ENCODE measurements around the gene DNAI4. TPM values are rescaled to one million over a fixed set of nuclear protein-coding genes. Genes with fewer than 3 reads are reported as not detected.

DNAI4 gene
- polyA plus RNA-seq, 1 donor (not counting 4 experiments of a cell fraction or from before 2014, with no cell fraction given) = 4.1 TPM

DNA sequence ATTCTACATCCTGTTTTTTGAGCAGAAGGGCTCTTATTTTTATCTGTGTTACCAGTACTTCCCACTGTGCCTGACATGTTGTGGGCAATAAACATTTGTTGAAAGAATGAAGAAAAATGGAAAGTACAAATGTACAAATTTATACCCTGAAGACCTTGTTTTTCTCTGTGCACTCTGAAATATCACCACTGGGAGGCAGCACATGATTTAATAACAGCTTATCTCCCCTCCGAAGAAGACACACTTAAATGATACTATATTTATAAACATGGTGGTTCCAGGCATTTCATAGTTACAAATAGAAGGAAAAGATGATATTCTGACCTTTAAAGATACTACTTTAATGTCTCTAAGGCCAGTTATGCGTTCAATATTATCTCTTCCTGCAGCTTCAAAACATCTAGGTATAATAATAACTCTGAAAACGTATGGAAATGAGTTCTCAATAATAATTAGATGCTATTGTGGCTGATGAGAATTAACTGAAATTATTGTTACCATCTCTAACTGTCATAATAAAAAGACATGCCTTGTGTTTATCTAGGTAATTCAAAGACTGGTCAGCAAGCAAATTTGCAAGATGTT lies 159.6 kb downstream of the DNAI4 start:
- H3K9me1 ChIP-seq (ENCODE audit: control insufficient read depth, extremely low read depth, insufficient read depth, low read length) = no peaks in the 10 kb centered on the region
- no peaks in the 10 kb centered on the region for H3K36me3 ChIP-seq (ENCODE audit: control insufficient read depth in 2 of 2, extremely low read depth in 1 of 2, insufficient read depth in 2 of 2, low read length in 2 of 2)
- no peak for TF ChIP-seq EZH2 (IDR thresholded peaks at IDR 0.05; ENCODE audit: low read length)
- TF ChIP-seq CTCF (optimal IDR thresholded peaks at IDR 0.05 in 1 of 3, IDR thresholded peaks at IDR 0.05 in 1 of 3, conservative IDR thresholded peaks at IDR 0.05 in 1 of 3; ENCODE audit: extremely low read depth in 1 of 3, insufficient read depth in 2 of 3, low read length in 3 of 3) = peak in 2 of 3 experiments; percentile 48 to 64
- no peak for FAIRE-seq
- no peaks in the 10 kb centered on the region for H3K9me3 ChIP-seq (ENCODE audit: control insufficient read depth, low read depth, low read length)
- no peaks in the 10 kb centered on the region for H3K4me1 ChIP-seq (ENCODE audit: control insufficient read depth, extremely low read depth, insufficient read depth, low read length)
- no peaks in the 10 kb centered on the region for H3K79me2 ChIP-seq (ENCODE audit: control insufficient read depth, insufficient read depth, low read length)
- H3K4me2 ChIP-seq (ENCODE audit: control insufficient read depth, extremely low read depth, insufficient read depth, low read depth, low read length) = no peak overlapping the region
- no peak overlapping the region for H3K27ac ChIP-seq (ENCODE audit: control insufficient read depth, insufficient read depth, low read length)
- H4K20me1 ChIP-seq (ENCODE audit: control insufficient read depth, extremely low read depth, insufficient read depth, low read length) = no peaks in the 10 kb centered on the region
- dilution Hi-C loops (cut with MboI; ENCODE audit: extremely low pct_ligation_motif_present, low sequenced_read_pairs) = no loop called here
- H2AFZ ChIP-seq (ENCODE audit: control insufficient read depth, low read length) = no peak overlapping the region
- DNase-seq (ENCODE audit: low read depth, low spot score) = peak; percentile 0
- no peaks in the 10 kb centered on the region for H3K27me3 ChIP-seq (ENCODE audit: control insufficient read depth, extremely low read depth, insufficient read depth, low read length)
- no peak overlapping the region for H3K9ac ChIP-seq (ENCODE audit: control insufficient read depth, extremely low read depth, insufficient read depth, low read length)
- no peak overlapping the region for H3K4me3 ChIP-seq (ENCODE audit: control insufficient read depth in 2 of 3, extremely low read depth in 1 of 3, insufficient read depth in 2 of 3, low read depth in 1 of 3, low read length in 3 of 3)

Other genes starting within 250 kb of the DNAI4 start
- 0.02 TPM in 1 of 3 replicates, not detected in the others for gene DYNLT5, start 172.4 kb downstream of the DNAI4 start, polyA plus RNA-seq
- 0.09 TPM in 1 of 3 replicates, not detected in the others for gene INSL5, start 123.6 kb downstream of the DNAI4 start, polyA plus RNA-seq
- 11.4 to 20.7 TPM (median 14.8 TPM) in 3 replicates for gene MIER1, start 134 bp upstream of the DNAI4 start, polyA plus RNA-seq
- 12.2 to 13.5 TPM (median 12.6 TPM) in 3 replicates for gene SLC35D1, start 129.3 kb upstream of the DNAI4 start, polyA plus RNA-seq
- gene C1orf141, start 210.1 kb upstream of the DNAI4 start, polyA plus RNA-seq = not detected in 3 replicates
- gene IL23R, start 241.6 kb upstream of the DNAI4 start, polyA plus RNA-seq = 0.03 TPM in 1 of 3 replicates, not detected in the others